Brain microvascular endothelial cell (primary cell): Measurements from ENCODE around the gene IGDCC3.

Source experiments
- DNase-seq: peaks from one replicate; pipeline ENCODE4 v3.0.0-alpha.2; 2020
- H3K27ac ChIP-seq: fragments of 250-450 bp; sonication (Bioruptor Pico); 2 replicates; pipeline ENCODE4 v1.5.1; 2020; ENCODE audit warnings: mild to moderate bottlenecking, moderate library complexity
- H3K27me3 ChIP-seq: fragments of 250-450 bp; sonication (Bioruptor Pico); replicated peaks from 2 replicates; pipeline ENCODE4 v1.5.1; 2020; ENCODE audit warnings: mild to moderate bottlenecking
- H3K36me3 ChIP-seq: fragments of 250-450 bp; sonication (Bioruptor Pico); replicated peaks from 2 replicates; pipeline ENCODE4 v1.5.1; 2020; ENCODE audit warnings: mild to moderate bottlenecking
- H3K4me3 ChIP-seq: 2 replicates; pipeline ENCODE4 v1.5.1; 2011; ENCODE audit warnings: low read depth, mild to moderate bottlenecking, control low read depth, low read length, moderate library complexity
- CTCF ChIP-seq: IDR thresholded peaks from 2 replicates; pipeline ENCODE4 v1.5.1; 2011; ENCODE audit warnings: low read depth, mild to moderate bottlenecking, moderate library complexity, low read length, control low read depth, inconsistent platforms; ENCODE audit errors: missing control alignments
- in situ Hi-C: cut with HindIII; loops from 2 replicates; pipeline ENCODE4 v1.10.0; 2017; ENCODE audit warnings: low sequenced_read_pairs, low pct_ligation_motif_present

The IGDCC3 gene

GRCh38 chr15:65377105-65377975 is 462 bp downstream of the IGDCC3 start:
- no peak for DNase-seq
- peaks cover 55% of the 10 kb centered on the region for H3K27me3 ChIP-seq
- H3K27ac ChIP-seq = no peak overlapping the region
- H3K36me3 ChIP-seq = no peaks in the 10 kb centered on the region
- H3K4me3 ChIP-seq = peak overlapping the region; percentile 49
- no peak for TF ChIP-seq CTCF
- in situ Hi-C loops = no loop called here

DNA sequence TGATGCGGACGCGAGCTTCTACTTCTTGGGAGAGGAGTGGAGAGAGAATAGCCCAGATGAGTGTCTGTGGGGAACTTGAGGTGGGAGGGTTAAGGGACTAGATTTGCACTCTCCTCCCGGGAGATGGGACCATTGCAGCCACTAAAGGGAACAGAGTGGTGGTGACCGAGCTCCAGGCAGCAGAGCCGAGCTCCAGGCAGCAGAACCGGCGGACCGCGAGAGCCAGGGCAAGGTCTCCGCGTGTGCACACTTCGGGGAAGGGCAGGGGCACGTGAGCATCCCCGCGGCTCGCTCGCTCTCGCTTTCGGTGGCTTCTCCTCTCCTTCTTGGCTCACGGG is 1.1 kb downstream of the IGDCC3 start:
- in situ Hi-C loops = no loop called here
- Histone ChIP-seq H3K4me3 (peak overlapping the region; percentile 49), H3K27me3 (peaks cover 55% of the 10 kb centered on the region), H3K27ac (no peak overlapping the region), H3K36me3 (no peaks in the 10 kb centered on the region)
- TF ChIP-seq CTCF = no peak
- DNase-seq = no peak

GRCh38 chr15:65375871-65376607 is 1.8 kb downstream of the IGDCC3 start:
- Histone ChIP-seq H3K4me3 (no peak overlapping the region), H3K36me3 (no peaks in the 10 kb centered on the region), H3K27ac (no peak overlapping the region), H3K27me3 (peaks cover 55% of the 10 kb centered on the region)
- TF ChIP-seq CTCF = no peak
- no peak for DNase-seq
- in situ Hi-C loops = no loop called here

- H3K4me3 ChIP-seq = no peak overlapping the region
- in situ Hi-C loops = no loop called here
- no peak for TF ChIP-seq CTCF
- H3K27me3 ChIP-seq = peaks cover 52% of the 10 kb centered on the region
- DNase-seq = no peak
- no peaks in the 10 kb centered on the region for H3K36me3 ChIP-seq
- no peak overlapping the region for H3K27ac ChIP-seq
Observed at GRCh38 chr15:65374821-65375401, 2.9 kb downstream of the IGDCC3 start.

- Histone ChIP-seq H3K27me3 (peaks cover 49% of the 10 kb centered on the region), H3K27ac (no peak overlapping the region), H3K36me3 (no peaks in the 10 kb centered on the region), H3K4me3 (no peak overlapping the region)
- DNase-seq = no peak
- no peak for TF ChIP-seq CTCF
- in situ Hi-C loops = no loop called here
Observed at GRCh38 chr15:65374334-65374733, 3.5 kb downstream of the IGDCC3 start.
